ENCODE data around the gene COL5A2.

The COL5A2 gene

GRCh38 chr2:189037518-189037917 lies 142.0 kb downstream of the COL5A2 start:
- Mint-ChIP-seq H3K27me3 (ENCODE audit: low read depth) (no peaks in the 10 kb centered on the region), H3K36me3 (ENCODE audit: low read depth) (peaks cover 62% of the 10 kb centered on the region), H3K9me3 (no peaks in the 10 kb centered on the region), H3K27ac (no peak overlapping the region), H3K4me1 (no peaks in the 10 kb centered on the region), H3K4me3 (no peak overlapping the region)
- TF ChIP-seq CTCF (IDR thresholded peaks at IDR 0.05; ENCODE audit: unreplicated experiment in 3 of 3): no peak

- Mint-ChIP-seq H3K36me3 (ENCODE audit: low read depth) (no peaks in the 10 kb centered on the region), H3K27ac (peak overlapping the region in 1 of 3 experiments; percentile 29), H3K9me3 (no peaks in the 10 kb centered on the region), H3K4me3 (no peak overlapping the region), H3K4me1 (peaks cover 27% of the 10 kb centered on the region), H3K27me3 (ENCODE audit: low read depth) (no peaks in the 10 kb centered on the region)
- TF ChIP-seq CTCF (IDR thresholded peaks at IDR 0.05; ENCODE audit: unreplicated experiment in 3 of 3): peak; percentile 16 to 26 (median 23)
These were observed 154.5 kb downstream of the COL5A2 start for GRCh38 chr2:189024901-189025618.

- peak overlapping the region; percentile 72 to 86 (median 75) for H3K27ac Mint-ChIP-seq
- peaks cover 32% of the 10 kb centered on the region for H3K4me1 Mint-ChIP-seq
- H3K36me3 Mint-ChIP-seq (ENCODE audit: low read depth): no peaks in the 10 kb centered on the region
- no peak for TF ChIP-seq CTCF (IDR thresholded peaks at IDR 0.05; ENCODE audit: unreplicated experiment in 3 of 3)
- no peaks in the 10 kb centered on the region for H3K27me3 Mint-ChIP-seq (ENCODE audit: low read depth)
- no peaks in the 10 kb centered on the region for H3K9me3 Mint-ChIP-seq
- H3K4me3 Mint-ChIP-seq: no peak overlapping the region
These were observed 157.1 kb downstream of the COL5A2 start for GRCh38 chr2:189022492-189022891.

- Mint-ChIP-seq H3K9me3 (no peaks in the 10 kb centered on the region), H3K27me3 (ENCODE audit: low read depth) (no peaks in the 10 kb centered on the region), H3K4me1 (peaks cover 32% of the 10 kb centered on the region), H3K27ac (peak overlapping the region; percentile 72 to 86 (median 75)), H3K36me3 (ENCODE audit: low read depth) (no peaks in the 10 kb centered on the region), H3K4me3 (peak overlapping the region in 1 of 3 experiments; percentile 7)
- TF ChIP-seq CTCF (IDR thresholded peaks at IDR 0.05; ENCODE audit: unreplicated experiment in 3 of 3): no peak
These were observed 157.5 kb downstream of the COL5A2 start for GRCh38 chr2:189022053-189022481.

- Mint-ChIP-seq H3K4me3 (no peak overlapping the region), H3K9me3 (no peaks in the 10 kb centered on the region), H3K27me3 (ENCODE audit: low read depth) (no peaks in the 10 kb centered on the region)
These were observed 159.4 kb downstream of the COL5A2 start for GRCh38 chr2:189020179-189020578.

More at GRCh38 chr2:189020179-189020578, 159.4 kb downstream of the COL5A2 start:
- H3K27ac Mint-ChIP-seq: peak overlapping the region in 1 of 3 experiments; percentile 47
- H3K4me1 Mint-ChIP-seq: peaks cover 29% of the 10 kb centered on the region
- no peaks in the 10 kb centered on the region for H3K36me3 Mint-ChIP-seq (ENCODE audit: low read depth)
- no peak for TF ChIP-seq CTCF (IDR thresholded peaks at IDR 0.05; ENCODE audit: unreplicated experiment in 3 of 3)
